ENCODE results near the gene ELK3. TPM values are rescaled to one million over a fixed set of nuclear protein-coding genes. Genes with fewer than 3 reads are reported as not detected.

ELK3 gene
- polyA plus RNA-seq, 1 experiment = 31.2 TPM

- H3K4me3 ChIP-seq (ENCODE audit: low read depth, low read length) = no peak overlapping the region
- H3K9me3 ChIP-seq (ENCODE audit: control insufficient read depth, insufficient read depth, low read length) = no peaks in the 10 kb centered on the region; the same call in 1 of the 2 replicates
- H3K27me3 ChIP-seq (ENCODE audit: control insufficient read depth, insufficient read depth, low read length) = no peaks in the 10 kb centered on the region
- TF ChIP-seq CTCF (IDR thresholded peaks at IDR 0.05; ENCODE audit: low read depth, low read length) = no peak
- DNase-seq (ENCODE audit: low read depth, low spot score) = no peak
- no peak overlapping the region for H3K27ac ChIP-seq (ENCODE audit: low read depth, low read length)
- ChIA-PET POLR2A (no interaction called here), CTCF (no interaction called here)
Observed at GRCh38 chr12:96250119-96250685, 56.0 kb downstream of the ELK3 start.

DNA sequence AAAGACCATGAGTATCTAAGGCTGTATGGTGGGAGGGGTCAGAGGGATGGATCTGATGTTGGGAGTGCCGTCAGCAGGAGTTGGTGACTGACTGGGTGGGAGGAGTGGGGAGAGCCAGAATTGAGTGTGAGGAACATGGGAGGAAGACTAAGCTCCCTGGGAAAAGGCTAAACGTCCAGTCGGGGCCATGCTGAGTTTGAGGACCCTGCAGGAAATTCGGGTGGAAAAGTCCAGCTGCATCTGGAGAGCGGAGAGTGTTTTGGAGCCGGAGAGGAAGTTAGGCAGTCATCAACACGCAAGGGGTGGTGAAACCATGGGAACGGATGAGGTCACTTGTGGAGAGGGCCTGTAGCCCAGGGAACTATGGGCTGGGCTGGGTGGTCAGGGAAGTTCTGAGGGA is 60.9 kb downstream of the ELK3 start:
- no peak for DNase-seq (ENCODE audit: low read depth, low spot score)
- no peak for TF ChIP-seq CTCF (IDR thresholded peaks at IDR 0.05; ENCODE audit: low read depth, low read length)
- Histone ChIP-seq H3K4me3 (ENCODE audit: low read depth, low read length) (no peak overlapping the region), H3K27ac (ENCODE audit: low read depth, low read length) (peak overlapping the region; percentile 21), H3K27me3 (ENCODE audit: control insufficient read depth, insufficient read depth, low read length) (no peaks in the 10 kb centered on the region), H3K9me3 (ENCODE audit: control insufficient read depth, insufficient read depth, low read length) (no peaks in the 10 kb centered on the region)
- CTCF ChIA-PET = interaction anchor here (0.5 to 4.2 kb wide), 4 partner anchors 34 to 262 kb away, joined by 3 to 19 read pairs (median 4); no protein-coding TSS in a partner anchor
- POLR2A ChIA-PET = no interaction called here

- H3K27me3 ChIP-seq (ENCODE audit: control insufficient read depth, insufficient read depth, low read length) = no peaks in the 10 kb centered on the region
- TF ChIP-seq CTCF (IDR thresholded peaks at IDR 0.05; ENCODE audit: low read depth, low read length) = no peak
- no peak overlapping the region for H3K27ac ChIP-seq (ENCODE audit: low read depth, low read length)
- ChIA-PET POLR2A (interaction anchor here (0.6 kb wide), 1 partner anchor 47 kb away, joined by 4 read pairs; no protein-coding TSS in a partner anchor), CTCF (interaction anchor here (1.0 to 4.2 kb wide), 4 partner anchors 11 to 260 kb away, joined by 3 to 19 read pairs (median 4); no protein-coding TSS in a partner anchor)
- H3K4me3 ChIP-seq (ENCODE audit: low read depth, low read length) = no peak overlapping the region
- no peaks in the 10 kb centered on the region for H3K9me3 ChIP-seq (ENCODE audit: control insufficient read depth, insufficient read depth, low read length)
- no peak for DNase-seq (ENCODE audit: low read depth, low spot score)
Observed at GRCh38 chr12:96256672-96257361, 62.6 kb downstream of the ELK3 start.

DNA sequence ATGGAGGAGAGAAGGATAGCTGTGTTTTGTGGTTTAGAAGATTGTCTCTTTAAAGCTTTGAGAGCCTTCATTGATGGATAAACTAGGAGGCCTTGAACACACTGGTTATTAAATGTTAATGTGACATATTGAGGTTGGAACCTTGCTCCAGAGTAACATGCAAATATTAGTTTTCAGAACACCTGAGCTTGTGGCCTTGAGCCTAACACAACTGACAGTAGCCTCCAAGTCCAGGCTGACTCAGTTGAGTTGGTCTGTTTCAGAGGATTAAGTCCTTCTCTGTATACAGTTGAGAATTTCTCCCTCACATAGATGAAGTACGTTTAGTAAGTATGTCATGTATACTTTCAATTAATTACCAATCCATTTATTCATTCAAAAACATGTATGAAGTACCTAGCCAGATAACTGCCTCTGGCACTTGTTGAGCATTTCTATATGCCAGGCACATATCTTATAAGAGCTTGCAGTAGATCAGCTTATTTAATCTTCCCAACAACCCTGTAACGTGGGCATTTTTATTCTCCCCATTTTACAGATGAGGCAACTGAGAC is 63.5 kb downstream of the ELK3 start:
- ChIA-PET POLR2A (interaction anchor here (1.0 to 1.4 kb wide), 3 partner anchors 18 to 141 kb away, joined by 3 to 5 read pairs (median 3); no protein-coding TSS in a partner anchor), CTCF (interaction anchor here (1.0 to 4.2 kb wide), 3 partner anchors 11 to 259 kb away, joined by 3 to 19 read pairs (median 4); no protein-coding TSS in a partner anchor)
- no peak overlapping the region for H3K4me3 ChIP-seq (ENCODE audit: low read depth, low read length)
- H3K9me3 ChIP-seq (ENCODE audit: control insufficient read depth, insufficient read depth, low read length) = no peaks in the 10 kb centered on the region
- DNase-seq (ENCODE audit: low read depth, low spot score) = no peak
- H3K27ac ChIP-seq (ENCODE audit: low read depth, low read length) = peak overlapping the region; percentile 49
- no peak for TF ChIP-seq CTCF (IDR thresholded peaks at IDR 0.05; ENCODE audit: low read depth, low read length)
- no peaks in the 10 kb centered on the region for H3K27me3 ChIP-seq (ENCODE audit: control insufficient read depth, insufficient read depth, low read length)

Data from AG04450 (cell line).